ENCODE measurements around the gene SLC22A23.

DNA sequence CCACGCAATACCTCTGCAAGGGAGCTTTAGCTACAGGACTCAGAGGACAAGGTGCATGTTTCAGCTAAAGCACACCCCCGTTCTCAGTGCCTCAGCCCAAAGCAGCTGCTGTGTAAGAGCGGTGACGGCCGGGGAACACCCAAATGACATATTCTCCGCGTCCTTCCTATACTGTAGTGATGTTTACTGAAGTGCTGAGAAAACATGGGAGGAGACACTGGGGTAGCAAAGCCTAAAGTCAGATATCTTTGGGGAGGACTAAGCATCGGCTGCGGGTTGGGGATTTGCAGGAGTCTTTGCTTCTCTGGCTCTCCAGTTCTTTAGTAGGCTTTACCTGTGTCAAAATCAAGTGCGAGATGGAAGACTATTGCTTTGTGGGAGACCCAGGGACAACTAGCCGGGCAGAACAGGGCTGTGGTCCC, 1.7 kb downstream of the SLC22A23 start:
- no peak for TF ChIP-seq EZH2 (IDR thresholded peaks at IDR 0.05; ENCODE audit: insufficient read depth, low read length)
- TF ChIP-seq, protein P1, sequence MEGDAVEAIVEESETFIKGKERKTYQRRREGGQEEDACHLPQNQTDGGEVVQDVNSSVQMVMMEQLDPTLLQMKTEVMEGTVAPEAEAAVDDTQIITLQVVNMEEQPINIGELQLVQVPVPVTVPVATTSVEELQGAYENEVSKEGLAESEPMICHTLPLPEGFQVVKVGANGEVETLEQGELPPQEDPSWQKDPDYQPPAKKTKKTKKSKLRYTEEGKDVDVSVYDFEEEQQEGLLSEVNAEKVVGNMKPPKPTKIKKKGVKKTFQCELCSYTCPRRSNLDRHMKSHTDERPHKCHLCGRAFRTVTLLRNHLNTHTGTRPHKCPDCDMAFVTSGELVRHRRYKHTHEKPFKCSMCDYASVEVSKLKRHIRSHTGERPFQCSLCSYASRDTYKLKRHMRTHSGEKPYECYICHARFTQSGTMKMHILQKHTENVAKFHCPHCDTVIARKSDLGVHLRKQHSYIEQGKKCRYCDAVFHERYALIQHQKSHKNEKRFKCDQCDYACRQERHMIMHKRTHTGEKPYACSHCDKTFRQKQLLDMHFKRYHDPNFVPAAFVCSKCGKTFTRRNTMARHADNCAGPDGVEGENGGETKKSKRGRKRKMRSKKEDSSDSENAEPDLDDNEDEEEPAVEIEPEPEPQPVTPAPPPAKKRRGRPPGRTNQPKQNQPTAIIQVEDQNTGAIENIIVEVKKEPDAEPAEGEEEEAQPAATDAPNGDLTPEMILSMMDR (IDR thresholded peaks at IDR 0.05; ENCODE audit: insufficient read depth, low read depth, low read length) = no peak
